ENCODE data around the gene TMEM98.
A peak's percentile ranks its signal among the peaks of the same experiment; 100 is the strongest.
"Not testable (repeated sequence)": the region's sequence is repeated elsewhere in the genome, so short reads cannot be mapped to it uniquely, and the experiment has no call there.

Gene TMEM98

DNA sequence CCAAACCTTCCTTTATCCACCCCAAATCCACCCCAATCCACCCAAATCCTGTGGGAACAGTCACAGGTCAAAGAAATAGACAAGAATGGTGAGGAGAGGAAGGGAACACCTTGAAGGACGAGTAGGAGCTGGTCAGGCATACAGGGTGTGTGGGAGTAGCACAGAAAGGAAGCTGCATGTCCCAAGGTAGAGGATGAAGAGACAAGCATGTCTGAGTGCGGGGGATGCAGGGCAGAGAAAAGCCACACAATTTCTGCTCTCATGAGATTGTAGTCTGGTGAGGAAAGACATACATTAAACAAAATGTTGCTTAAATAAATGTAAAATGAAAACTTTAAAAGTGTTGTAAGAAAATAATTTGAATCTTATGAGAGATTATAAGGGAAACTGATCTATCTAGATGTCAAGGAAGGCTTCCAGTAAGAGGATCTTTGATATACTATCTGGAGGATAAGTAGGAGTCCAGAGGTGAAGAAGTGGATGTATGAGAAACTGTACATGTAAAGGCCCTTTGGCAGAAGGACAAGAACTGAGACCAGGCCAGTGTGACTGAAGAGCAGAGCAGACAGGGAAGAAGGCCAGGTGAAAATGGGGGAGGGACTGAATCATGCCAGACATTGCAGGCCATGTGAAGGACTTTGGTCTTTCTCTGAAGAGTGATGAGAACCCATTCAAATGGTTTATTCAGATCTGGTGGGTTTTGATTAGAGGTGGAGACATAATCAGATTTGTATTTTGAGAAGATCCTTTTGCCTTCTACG, 18.6 kb downstream of the TMEM98 start:
- DNase-seq (ENCODE audit: low spot score in 2 of 2) (no peak), ATAC-seq (no peak)
- H3K27ac Mint-ChIP-seq: no peak overlapping the region
- H3K36me3 Mint-ChIP-seq: no peaks in the 10 kb centered on the region
- H3K4me1 Mint-ChIP-seq: no peaks in the 10 kb centered on the region
- H3K4me3 Mint-ChIP-seq: no peak overlapping the region
- H3K9me3 Mint-ChIP-seq: no peaks in the 10 kb centered on the region

DNA sequence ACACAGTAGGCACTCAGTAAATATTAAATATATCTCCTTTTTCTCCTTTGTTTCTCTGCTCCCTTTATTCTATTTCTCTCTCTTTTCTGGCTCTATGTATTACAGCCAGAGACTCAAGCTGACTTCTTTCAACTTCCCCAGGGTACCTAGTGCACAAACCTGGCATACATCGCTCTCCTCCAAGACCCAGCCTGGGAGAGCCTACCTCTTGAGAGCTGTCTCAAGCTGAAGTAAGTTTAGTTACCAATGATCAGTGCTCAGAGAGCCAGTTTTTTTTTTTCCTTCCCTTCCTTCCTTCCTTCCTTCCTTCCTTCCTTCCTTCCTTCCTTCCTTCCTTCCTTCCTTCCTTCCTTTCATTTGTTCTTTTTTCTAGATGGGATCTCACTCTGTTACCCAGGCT, 19.8 kb downstream of the TMEM98 start:
- Mint-ChIP-seq H3K4me1 (no peaks in the 10 kb centered on the region), H3K9me3 (no peaks in the 10 kb centered on the region), H3K36me3 (no peaks in the 10 kb centered on the region), H3K4me3 (no peak overlapping the region), H3K27ac (no peak overlapping the region)
- DNase-seq (ENCODE audit: low spot score in 2 of 2): no peak
- no peak for ATAC-seq

DNA sequence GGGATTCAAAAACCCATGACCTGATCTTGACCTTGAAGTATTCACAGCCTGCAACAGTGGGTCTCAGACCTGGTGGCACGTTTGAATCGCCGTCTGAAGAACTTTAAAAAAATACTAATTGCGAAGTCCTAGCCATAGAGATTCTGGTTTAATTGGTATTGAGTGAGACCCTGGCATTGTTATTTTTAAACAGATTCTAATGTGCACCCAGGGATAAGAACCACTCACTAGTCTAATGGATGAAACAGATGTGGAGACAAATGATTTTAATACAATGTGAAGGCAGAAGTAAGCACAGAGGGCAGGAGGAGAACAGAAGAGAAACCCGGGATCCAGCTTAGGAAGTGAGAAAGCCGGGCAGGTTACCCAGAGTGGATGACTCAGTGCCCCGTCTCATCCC, 21.2 kb downstream of the TMEM98 start:
- H3K36me3 Mint-ChIP-seq: no peaks in the 10 kb centered on the region
- ATAC-seq (no peak), DNase-seq (ENCODE audit: low spot score in 2 of 2) (no peak)
- H3K27ac Mint-ChIP-seq: no peak overlapping the region
- no peak overlapping the region for H3K4me3 Mint-ChIP-seq
- H3K9me3 Mint-ChIP-seq: no peaks in the 10 kb centered on the region
- no peaks in the 10 kb centered on the region for H3K4me1 Mint-ChIP-seq

DNA sequence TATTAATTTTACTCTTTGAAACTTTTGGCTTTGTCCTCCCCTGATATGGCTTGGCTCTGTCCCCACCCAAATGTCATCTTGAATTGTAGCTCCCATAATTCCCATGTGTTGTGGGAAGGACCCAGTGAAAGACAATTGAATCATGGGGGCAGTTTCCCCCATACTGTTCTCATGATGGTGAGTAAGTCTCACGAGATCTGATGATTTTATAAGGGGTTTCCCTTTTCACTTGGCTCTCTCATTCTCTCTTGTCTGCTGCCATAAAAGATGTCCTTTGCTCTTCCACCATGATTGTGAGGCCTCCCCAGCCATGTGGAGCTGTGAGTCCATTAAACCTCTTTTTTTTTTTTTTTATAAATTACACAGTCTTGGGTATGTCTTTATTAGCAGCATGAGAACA, 24.5 kb downstream of the TMEM98 start:
- not testable (repeated sequence) for H3K36me3 Mint-ChIP-seq; DNase-seq (ENCODE audit: low spot score in 2 of 2); H3K9me3 Mint-ChIP-seq

DNA sequence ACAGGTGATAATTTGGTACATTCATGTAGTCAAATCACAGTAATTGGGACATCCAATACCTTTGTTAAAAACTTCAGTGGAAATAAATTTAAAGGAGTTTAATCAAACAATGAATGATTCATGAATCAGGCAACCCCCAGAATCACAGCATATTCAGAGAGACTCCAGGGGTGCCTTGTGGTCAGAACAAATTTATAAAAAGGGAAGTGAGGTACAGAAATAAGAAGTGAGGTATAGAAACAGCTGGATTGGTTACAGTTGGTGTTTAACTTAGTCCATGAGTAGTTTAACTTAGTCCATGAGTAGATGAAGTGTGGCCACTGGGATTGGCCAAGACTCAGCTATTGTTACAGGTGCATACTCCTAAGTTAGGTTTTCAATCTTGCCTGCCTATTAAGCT, 25.1 kb downstream of the TMEM98 start:
- H3K4me1 Mint-ChIP-seq: no peaks in the 10 kb centered on the region
- no peak overlapping the region for H3K27ac Mint-ChIP-seq
- no peak overlapping the region for H3K4me3 Mint-ChIP-seq
- H3K36me3 Mint-ChIP-seq: no peaks in the 10 kb centered on the region
- H3K9me3 Mint-ChIP-seq: no peaks in the 10 kb centered on the region
- no peak for ATAC-seq
- DNase-seq (ENCODE audit: low spot score in 2 of 2): no peak

More for the DNA sequence above, 24.5 kb downstream of the TMEM98 start:
- ATAC-seq, H3K4me3 Mint-ChIP-seq, H3K27ac Mint-ChIP-seq, H3K4me1 Mint-ChIP-seq: not testable (repeated sequence)

DNA sequence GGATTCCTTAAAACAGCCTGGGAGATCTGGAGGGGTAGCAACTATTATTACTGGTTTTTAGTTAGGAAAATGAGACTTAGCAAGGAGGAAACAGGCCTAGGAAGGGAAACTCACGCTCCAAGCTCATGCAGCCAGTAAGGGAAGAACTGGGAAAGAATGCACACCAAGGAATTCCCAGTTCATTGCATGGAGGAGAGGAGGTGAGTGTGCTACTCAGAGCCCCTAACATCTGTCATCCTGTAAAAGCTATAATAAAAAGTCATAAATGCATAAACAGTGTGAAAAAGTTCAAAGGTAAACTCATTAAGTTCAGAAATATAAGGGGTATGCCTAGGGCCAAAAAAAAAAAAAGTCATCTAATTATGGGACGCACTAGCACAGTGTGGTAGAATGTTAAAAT, 25.9 kb downstream of the TMEM98 start:
- Mint-ChIP-seq H3K4me3 (no peak overlapping the region), H3K27ac (no peak overlapping the region), H3K36me3 (no peaks in the 10 kb centered on the region), H3K4me1 (no peaks in the 10 kb centered on the region), H3K9me3 (no peaks in the 10 kb centered on the region)
- ATAC-seq: no peak
- no peak for DNase-seq (ENCODE audit: low spot score in 2 of 2)

DNA sequence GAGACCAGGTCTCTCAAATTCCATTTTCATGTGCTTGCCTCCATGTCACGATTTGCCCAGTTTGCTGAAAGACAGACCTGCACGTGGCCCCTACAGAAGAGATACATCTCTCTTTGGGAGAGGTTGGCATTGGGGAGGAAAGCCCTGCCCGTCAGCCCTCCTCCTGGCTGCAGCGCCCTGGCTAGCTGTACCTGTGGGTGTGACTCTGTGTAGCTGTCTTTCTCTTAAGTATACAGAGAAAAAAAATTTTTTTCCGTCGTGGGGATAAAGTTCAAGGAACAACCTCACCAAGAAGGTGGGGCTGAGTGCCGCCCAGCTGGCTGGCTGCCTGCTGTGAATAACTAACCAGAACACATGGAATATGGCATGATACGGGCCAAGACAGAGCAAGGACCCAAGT, 26.5 kb downstream of the TMEM98 start:
- no peak overlapping the region for H3K27ac Mint-ChIP-seq
- no peaks in the 10 kb centered on the region for H3K36me3 Mint-ChIP-seq
- ATAC-seq: no peak
- no peaks in the 10 kb centered on the region for H3K4me1 Mint-ChIP-seq
- H3K9me3 Mint-ChIP-seq: no peaks in the 10 kb centered on the region
- no peak overlapping the region for H3K4me3 Mint-ChIP-seq
- no peak for DNase-seq (ENCODE audit: low spot score in 2 of 2)

DNA sequence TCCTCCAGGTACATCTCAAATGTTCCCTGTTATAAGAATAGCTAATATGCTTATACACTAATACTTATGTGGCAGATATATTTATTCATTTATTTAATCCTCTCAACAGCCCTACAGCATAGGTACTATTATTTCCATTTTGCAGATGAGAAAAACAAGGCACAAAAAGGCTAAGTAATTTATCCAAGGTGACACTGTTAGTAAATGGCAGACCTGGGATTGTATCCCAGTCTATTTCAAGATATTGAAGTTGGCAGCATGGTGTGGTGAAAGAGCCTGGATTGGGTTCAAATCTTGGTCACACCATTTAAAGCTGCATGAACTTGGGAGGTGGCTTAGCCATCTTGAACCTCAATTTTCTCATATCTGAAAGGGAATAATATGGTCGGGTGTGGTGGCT, 27.2 kb downstream of the TMEM98 start:
- DNase-seq (ENCODE audit: low spot score in 2 of 2) (no peak), ATAC-seq (no peak)
- no peak overlapping the region for H3K27ac Mint-ChIP-seq
- H3K36me3 Mint-ChIP-seq: no peaks in the 10 kb centered on the region
- no peak overlapping the region for H3K4me3 Mint-ChIP-seq
- no peaks in the 10 kb centered on the region for H3K9me3 Mint-ChIP-seq
- H3K4me1 Mint-ChIP-seq: no peaks in the 10 kb centered on the region

DNA sequence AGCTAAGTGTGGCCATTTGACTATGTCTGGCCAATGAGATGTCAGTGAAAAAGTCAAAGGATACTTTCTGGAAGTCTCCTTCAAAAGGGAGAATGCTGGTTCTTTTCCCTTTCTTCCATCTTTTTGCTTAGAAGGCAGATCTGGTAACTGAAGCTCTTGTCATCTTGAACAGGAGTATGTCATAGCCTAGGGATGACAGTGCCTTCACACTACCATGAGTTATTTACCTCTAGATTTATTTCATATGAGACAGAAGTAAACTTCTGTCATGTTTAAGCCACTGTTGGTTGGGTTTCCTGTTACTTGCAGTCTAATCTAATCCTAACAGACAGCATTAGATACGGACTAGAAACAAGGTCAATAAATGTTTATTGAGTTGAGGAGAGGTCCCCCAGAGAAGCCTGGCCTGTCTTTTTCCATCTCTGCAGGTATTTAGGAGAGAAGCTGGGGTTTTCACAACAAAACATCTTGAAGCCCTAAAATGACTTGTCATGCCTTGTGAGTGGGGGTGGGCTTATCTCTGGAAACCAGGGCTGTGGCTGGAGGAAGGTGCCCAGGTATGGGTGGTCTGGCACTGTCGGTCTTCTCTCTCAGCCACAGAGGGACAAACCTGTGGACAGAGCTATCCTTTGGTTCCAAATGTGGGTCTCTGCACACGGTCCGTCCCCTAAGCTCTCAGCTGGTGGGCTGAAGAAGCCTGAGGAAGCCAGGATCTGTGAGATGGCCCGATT, 28.5 kb downstream of the TMEM98 start:
- Mint-ChIP-seq H3K27ac (no peak overlapping the region), H3K36me3 (no peaks in the 10 kb centered on the region), H3K9me3 (no peaks in the 10 kb centered on the region), H3K4me1 (no peaks in the 10 kb centered on the region), H3K4me3 (no peak overlapping the region)
- no peak for DNase-seq (ENCODE audit: low spot score in 2 of 2)
- ATAC-seq: no peak

DNA sequence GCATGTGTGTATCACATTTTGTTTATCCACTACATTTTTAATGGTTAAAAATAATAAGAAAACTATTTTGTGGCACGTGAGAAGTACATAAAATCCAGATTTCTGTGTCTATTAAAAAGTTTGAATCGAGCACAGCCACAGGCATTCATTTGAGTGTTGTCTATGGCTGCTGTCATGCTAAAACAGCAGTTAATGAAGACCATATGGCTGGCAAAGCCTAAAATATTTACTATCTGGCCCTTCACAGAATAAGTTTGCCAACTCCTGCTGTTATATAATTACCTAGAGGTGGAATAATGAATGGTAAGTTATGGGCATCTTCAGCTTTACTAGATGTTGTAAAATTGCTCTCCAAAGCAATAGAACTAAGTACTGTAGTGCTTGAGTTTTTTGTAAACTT, 30.5 kb downstream of the TMEM98 start:
- H3K9me3 Mint-ChIP-seq: no peaks in the 10 kb centered on the region
- no peaks in the 10 kb centered on the region for H3K4me1 Mint-ChIP-seq
- no peak for DNase-seq (ENCODE audit: low spot score in 2 of 2)
- H3K27ac Mint-ChIP-seq: no peak overlapping the region
- H3K4me3 Mint-ChIP-seq: no peak overlapping the region
- H3K36me3 Mint-ChIP-seq: no peaks in the 10 kb centered on the region
- no peak for ATAC-seq

DNA sequence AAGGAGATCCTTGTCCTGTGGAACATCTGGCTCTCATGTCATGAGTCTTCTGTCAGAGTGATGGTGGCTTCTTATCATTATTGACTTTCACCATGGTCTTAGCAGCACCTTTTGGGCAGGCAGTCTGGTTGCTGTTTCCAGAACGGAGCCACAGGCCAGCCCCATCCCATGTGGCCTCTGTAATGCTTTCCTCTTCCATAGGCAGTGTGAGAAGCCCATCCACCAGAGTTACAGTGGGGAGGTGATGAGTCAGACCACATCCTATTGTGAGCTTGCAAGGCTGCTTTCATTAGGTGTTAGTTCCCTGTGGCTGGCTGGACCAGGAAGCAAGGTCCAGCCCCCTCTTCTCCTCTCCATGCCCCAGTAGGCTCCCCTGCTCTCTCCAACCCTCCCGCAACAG, 32.9 kb downstream of the TMEM98 start:
- H3K9me3 Mint-ChIP-seq: no peaks in the 10 kb centered on the region
- no peaks in the 10 kb centered on the region for H3K4me1 Mint-ChIP-seq
- no peaks in the 10 kb centered on the region for H3K36me3 Mint-ChIP-seq
- H3K4me3 Mint-ChIP-seq: no peak overlapping the region
- no peak for DNase-seq (ENCODE audit: low spot score in 2 of 2)
- no peak overlapping the region for H3K27ac Mint-ChIP-seq
- no peak for ATAC-seq

DNA sequence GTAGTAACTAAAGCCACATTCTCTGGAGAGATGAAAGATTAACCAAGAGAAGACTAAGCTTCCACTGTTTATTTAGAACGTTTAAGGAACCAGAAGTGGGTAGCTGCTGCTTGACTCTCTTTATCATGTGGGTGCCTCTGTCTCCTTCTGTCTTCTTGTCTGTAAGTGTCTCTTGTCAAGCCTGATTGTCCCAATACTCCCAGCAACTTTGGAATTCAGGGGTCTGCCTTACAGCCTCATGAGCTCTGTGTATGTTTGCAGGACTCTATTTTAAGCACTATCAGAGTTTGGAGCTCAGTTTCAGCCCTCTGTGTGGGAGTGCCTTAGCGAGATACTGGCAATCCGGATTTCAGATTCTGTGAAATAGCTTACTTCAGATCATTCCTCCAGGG, 34.4 kb downstream of the TMEM98 start:
- no peak overlapping the region for H3K27ac Mint-ChIP-seq
- no peaks in the 10 kb centered on the region for H3K36me3 Mint-ChIP-seq
- H3K4me1 Mint-ChIP-seq: no peaks in the 10 kb centered on the region
- ATAC-seq (no peak), DNase-seq (ENCODE audit: low spot score in 2 of 2) (no peak)
- no peak overlapping the region for H3K4me3 Mint-ChIP-seq
- H3K9me3 Mint-ChIP-seq: no peaks in the 10 kb centered on the region

DNA sequence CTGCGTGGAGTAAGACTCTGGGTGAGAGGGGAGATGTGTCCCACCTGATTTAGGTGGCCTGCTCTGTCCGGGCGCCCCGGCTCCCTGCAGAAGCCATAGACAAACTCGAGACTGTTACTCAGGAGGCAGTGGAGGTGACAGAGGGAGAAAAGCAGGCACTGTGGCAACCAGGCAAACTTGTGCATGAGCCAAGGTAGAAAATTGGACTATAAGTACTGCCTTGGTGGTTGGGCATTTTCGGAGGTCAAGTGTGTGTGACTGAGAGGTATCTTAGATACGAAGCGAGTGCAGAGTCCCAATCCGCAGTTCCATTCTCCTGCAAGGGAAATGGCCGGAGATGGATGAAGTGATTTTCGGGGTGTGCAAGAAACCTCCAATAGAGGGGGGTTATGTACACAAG, 36.6 kb downstream of the TMEM98 start:
- no peak for ATAC-seq
- no peaks in the 10 kb centered on the region for H3K9me3 Mint-ChIP-seq
- H3K4me3 Mint-ChIP-seq: no peak overlapping the region
- no peak overlapping the region for H3K27ac Mint-ChIP-seq
- no peaks in the 10 kb centered on the region for H3K4me1 Mint-ChIP-seq
- no peaks in the 10 kb centered on the region for H3K36me3 Mint-ChIP-seq
- no peak for DNase-seq (ENCODE audit: low spot score in 2 of 2)

DNA sequence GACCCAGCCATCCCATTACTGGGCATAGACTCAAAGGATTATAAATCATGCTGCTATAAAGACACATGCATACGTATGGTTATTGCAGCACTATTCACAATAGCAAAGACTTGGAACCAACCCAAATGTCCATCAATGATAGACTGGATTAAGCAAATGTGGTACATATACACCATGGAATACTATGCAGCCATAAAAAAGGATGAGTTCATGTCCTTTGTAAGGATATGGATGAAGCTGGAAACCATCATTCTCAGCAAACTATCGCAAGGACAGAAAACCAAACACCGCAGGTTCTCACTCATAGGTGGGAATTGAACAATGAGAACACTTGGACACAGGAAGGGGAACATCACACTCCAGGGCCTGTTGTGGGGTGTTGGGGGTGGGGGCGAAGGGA, 41.3 kb downstream of the TMEM98 start:
- H3K4me3 Mint-ChIP-seq; DNase-seq (ENCODE audit: low spot score in 2 of 2); H3K9me3 Mint-ChIP-seq; ATAC-seq; H3K36me3 Mint-ChIP-seq; H3K27ac Mint-ChIP-seq: not testable (repeated sequence)
- H3K4me1 Mint-ChIP-seq: peaks cover 18% of the 10 kb centered on the region

DNA sequence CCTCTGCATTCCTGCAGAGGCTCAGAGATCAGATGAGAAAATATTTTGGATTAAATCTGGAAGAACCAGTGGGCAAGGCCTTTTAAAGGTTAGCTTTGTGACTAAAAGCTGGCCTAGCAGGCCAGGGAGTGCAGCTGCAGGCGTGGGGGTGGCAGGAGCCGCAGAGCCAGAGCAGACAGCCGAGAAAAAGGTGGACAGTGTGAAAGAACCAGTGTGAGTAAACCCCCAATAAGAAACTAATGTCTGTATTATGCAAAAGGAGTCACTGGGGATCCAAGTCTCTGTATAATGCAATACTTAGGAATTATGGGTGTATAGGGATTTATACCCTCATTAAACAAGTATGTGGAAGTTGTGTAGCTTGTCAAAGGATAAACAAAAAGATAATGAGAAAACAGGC, 42.3 kb downstream of the TMEM98 start:
- peaks cover 18% of the 10 kb centered on the region for H3K4me1 Mint-ChIP-seq
- H3K9me3 Mint-ChIP-seq: no peaks in the 10 kb centered on the region
- no peak for DNase-seq (ENCODE audit: low spot score in 2 of 2)
- no peak overlapping the region for H3K27ac Mint-ChIP-seq
- no peaks in the 10 kb centered on the region for H3K36me3 Mint-ChIP-seq
- ATAC-seq: peak; percentile 73
- H3K4me3 Mint-ChIP-seq: no peak overlapping the region

DNA sequence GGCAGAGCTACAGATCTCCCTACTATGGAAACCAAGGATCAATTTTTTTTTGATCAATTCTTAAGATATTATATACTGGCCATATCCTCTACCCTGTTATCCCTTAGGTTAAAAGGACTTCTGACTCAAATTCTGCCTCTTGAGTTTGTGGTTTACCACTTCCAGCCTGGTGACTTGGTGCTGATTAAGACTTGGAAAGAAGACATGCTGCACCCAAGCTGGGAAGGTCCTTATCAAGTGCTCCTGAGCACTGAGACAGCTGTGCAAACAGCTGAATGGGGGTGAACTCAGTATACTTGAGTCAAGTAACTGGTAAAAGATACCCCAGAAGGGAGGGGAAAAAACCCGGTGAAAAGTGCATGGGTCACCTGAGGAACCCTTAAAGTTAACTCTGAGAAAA, 43.2 kb downstream of the TMEM98 start:
- peak; percentile 87 for ATAC-seq
- H3K4me1 Mint-ChIP-seq: peaks cover 18% of the 10 kb centered on the region
- no peak overlapping the region for H3K4me3 Mint-ChIP-seq
- peak in 1 of 2 donors; percentile 63 for DNase-seq (ENCODE audit: low spot score in 2 of 2)
- no peaks in the 10 kb centered on the region for H3K36me3 Mint-ChIP-seq
- H3K27ac Mint-ChIP-seq: peak overlapping the region; percentile 29
- H3K9me3 Mint-ChIP-seq: no peaks in the 10 kb centered on the region
